Panc1 (cell line): Measurements from ENCODE around the gene TMCO4. TPM values are rescaled to one million over a fixed set of nuclear protein-coding genes. Genes with fewer than 3 reads are reported as not detected.

Source experiments
- ATAC-seq: fragments of 200-7000 bp; cut with Tn5 transposase; 2 replicates; pipeline ENCODE4 v1.9.1; 2020; ENCODE audit warnings: mild to moderate bottlenecking, moderate library complexity
- BruUV-seq: library from RNA; stranded (reverse); fragments of 400-500 nt; replicated peaks from 2 replicates; lab custom pipeline; 2021; lab: Mats Ljungman, UMichigan
- CTCF ChIA-PET: fragments of 300-600 bp; sonication (Branson Sonifier 250); formaldehyde crosslinking; loops from one replicate; lab custom pipeline; 2022; ENCODE audit warnings: antibody characterized with exemption; lab: Charles Lee
- POLR2A ChIA-PET: fragments of 300-600 bp; sonication (Branson Sonifier 250); formaldehyde crosslinking; loops from one replicate; lab custom pipeline; 2022; ENCODE audit warnings: antibody characterized with exemption; lab: Charles Lee
- DNase-seq: peaks from one replicate; pipeline ENCODE4 v3.0.0-alpha.2; 2010; ENCODE audit warnings: low read depth, low spot score
- H3K27ac ChIP-seq: 2 replicates; pipeline ENCODE4 v1.5.1; 2011; ENCODE audit warnings: mild to moderate bottlenecking, low read length, inconsistent platforms
- H3K27me3 ChIP-seq: fragments of 200-500 bp; sonication (Bioruptor generic); 2 replicates; pipeline ENCODE4 v1.6.0; 2014; ENCODE audit warnings: low read length, inconsistent platforms; ENCODE audit not compliant: control insufficient read depth, insufficient read depth
- H3K36me3 ChIP-seq: fragments of 200-500 bp; sonication (Bioruptor generic); 2 replicates; pipeline ENCODE4 v1.5.1; 2014; ENCODE audit warnings: inconsistent platforms, mild to moderate bottlenecking, low read length, moderate library complexity; ENCODE audit not compliant: control insufficient read depth, insufficient read depth
- H3K4me1 ChIP-seq: 2 replicates; pipeline ENCODE4 v1.5.1; 2011; ENCODE audit warnings: inconsistent platforms, mild to moderate bottlenecking, low read length, moderate library complexity; ENCODE audit not compliant: control insufficient read depth, insufficient read depth
- H3K4me3 ChIP-seq, 2 experiments: 2 replicates each; pipeline ENCODE4 v1.5.1; 2011 to 2012; ENCODE audit warnings: low read depth in 2 of 2, low read length in 2 of 2, mild to moderate bottlenecking in 2 of 2, inconsistent platforms in 1 of 2, moderate library complexity in 1 of 2
- H3K9me3 ChIP-seq: fragments of 200-500 bp; sonication (Bioruptor generic); 2 replicates; pipeline ENCODE4 v1.5.1; 2014; ENCODE audit warnings: low read depth, mild to moderate bottlenecking, inconsistent platforms, low read length, moderate library complexity; ENCODE audit not compliant: control insufficient read depth, insufficient read depth
- POLR2AphosphoS5 ChIP-seq: IDR thresholded peaks from 2 replicates; pipeline ENCODE4 v1.6.1; 2012; ENCODE audit warnings: mild to moderate bottlenecking, low read depth, low read length, moderate library complexity
- SIN3A ChIP-seq: IDR thresholded peaks from 2 replicates; pipeline ENCODE4 v1.6.1; 2012; ENCODE audit warnings: low read depth, mild to moderate bottlenecking, low read length, moderate library complexity, borderline replicate concordance; ENCODE audit not compliant: insufficient read depth
- TCF7L2 ChIP-seq: IDR thresholded peaks from 2 replicates; pipeline ENCODE4 v1.6.1; 2011; ENCODE audit warnings: mild to moderate bottlenecking, low read depth, low read length, inconsistent platforms
- in situ Hi-C: cut with HindIII; loops from 2 replicates; pipeline ENCODE4 v1.10.0; 2016; ENCODE audit warnings: low sequenced_read_pairs, low pct_unique_long_range_greater_than_20kb
- intact Hi-C: fragments of 100-400 bp; cut with micrococcal nuclease; formaldehyde crosslinking; loops from one replicate; pipeline ENCODE4 v1.10.0; 2022; ENCODE audit not compliant: unreplicated experiment
- total RNA-seq: library from RNA; stranded (reverse); gene quantifications from one replicate; pipeline ENCODE4 v1.2.1, GENCODE V29; 2021; ENCODE audit not compliant: unreplicated experiment
- TF ChIP-seq, protein P1 (sequence below): fragments of 450-650 bp; IDR thresholded peaks from 2 replicates; pipeline ENCODE4 v1.5.1; 2017; ENCODE audit warnings: mild to moderate bottlenecking
- TF ChIP-seq, protein P2 (sequence below), 2 experiments: IDR thresholded peaks; 2 replicates each; pipeline ENCODE4 v1.6.1; 2011 to 2012; ENCODE audit warnings: low read depth in 2 of 2, control low read depth in 1 of 2, low read length in 1 of 2, mild to moderate bottlenecking in 1 of 2, moderate library complexity in 1 of 2; ENCODE audit not compliant: insufficient read depth in 1 of 2

TMCO4 gene
- total RNA-seq, 1 experiment from 2014 or later, result 13.2 TPM

DNA sequence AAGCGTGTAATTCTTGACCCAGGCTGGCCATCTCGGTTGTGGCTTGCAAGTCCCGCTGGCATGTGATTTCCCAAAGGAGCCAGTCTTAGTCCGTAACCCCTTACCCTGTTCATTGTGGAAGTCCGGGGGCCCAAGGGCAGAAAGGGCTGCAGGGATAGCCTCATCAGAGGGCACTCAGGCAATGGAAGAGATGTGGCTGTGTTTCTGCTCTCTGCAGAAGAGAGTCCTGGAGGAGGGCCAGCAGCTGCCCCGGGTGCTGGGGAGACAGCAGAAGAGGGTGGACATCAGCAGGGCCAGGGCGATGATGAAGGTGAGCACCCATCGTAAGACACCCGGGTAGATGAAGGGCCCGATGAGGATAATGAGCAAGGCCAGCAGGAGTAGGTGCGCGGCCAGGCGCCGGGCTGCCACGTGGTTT, 14.5 kb upstream of the TMCO4 start:
- no peak for TF ChIP-seq SIN3A
- TF ChIP-seq, protein P1, sequence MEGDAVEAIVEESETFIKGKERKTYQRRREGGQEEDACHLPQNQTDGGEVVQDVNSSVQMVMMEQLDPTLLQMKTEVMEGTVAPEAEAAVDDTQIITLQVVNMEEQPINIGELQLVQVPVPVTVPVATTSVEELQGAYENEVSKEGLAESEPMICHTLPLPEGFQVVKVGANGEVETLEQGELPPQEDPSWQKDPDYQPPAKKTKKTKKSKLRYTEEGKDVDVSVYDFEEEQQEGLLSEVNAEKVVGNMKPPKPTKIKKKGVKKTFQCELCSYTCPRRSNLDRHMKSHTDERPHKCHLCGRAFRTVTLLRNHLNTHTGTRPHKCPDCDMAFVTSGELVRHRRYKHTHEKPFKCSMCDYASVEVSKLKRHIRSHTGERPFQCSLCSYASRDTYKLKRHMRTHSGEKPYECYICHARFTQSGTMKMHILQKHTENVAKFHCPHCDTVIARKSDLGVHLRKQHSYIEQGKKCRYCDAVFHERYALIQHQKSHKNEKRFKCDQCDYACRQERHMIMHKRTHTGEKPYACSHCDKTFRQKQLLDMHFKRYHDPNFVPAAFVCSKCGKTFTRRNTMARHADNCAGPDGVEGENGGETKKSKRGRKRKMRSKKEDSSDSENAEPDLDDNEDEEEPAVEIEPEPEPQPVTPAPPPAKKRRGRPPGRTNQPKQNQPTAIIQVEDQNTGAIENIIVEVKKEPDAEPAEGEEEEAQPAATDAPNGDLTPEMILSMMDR, result no peak
- H3K27me3 ChIP-seq, result no peaks in the 10 kb centered on the region
- intact Hi-C loops (no loop called here), in situ Hi-C loops (no loop called here)
- BruUV-seq, result no TSS peak
- H3K27ac ChIP-seq, result no peak overlapping the region
- no peak for DNase-seq
- ChIA-PET POLR2A (no interaction called here), CTCF (no interaction called here)
- H3K4me3 ChIP-seq, result no peak overlapping the region
- no peaks in the 10 kb centered on the region for H3K36me3 ChIP-seq
- H3K9me3 ChIP-seq, result no peaks in the 10 kb centered on the region
- no peak for ATAC-seq
- no peaks in the 10 kb centered on the region for H3K4me1 ChIP-seq

DNA sequence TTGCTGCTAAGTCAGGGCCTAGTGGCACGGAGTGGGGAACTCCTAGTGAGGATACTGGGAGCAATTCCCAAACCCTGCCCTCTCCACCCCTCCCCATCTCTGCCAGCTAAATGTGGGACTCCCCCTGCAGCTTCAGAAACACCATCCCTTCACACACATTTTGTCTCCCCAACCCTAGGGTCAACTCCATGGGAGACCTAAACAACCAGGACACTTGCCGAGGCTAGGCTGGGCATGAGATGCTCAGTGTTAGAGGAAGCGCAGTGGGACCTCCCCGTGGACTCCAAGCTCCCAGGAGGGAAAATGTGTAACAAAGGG, 13.9 kb upstream of the TMCO4 start:
- no peak overlapping the region for H3K27ac ChIP-seq
- no peaks in the 10 kb centered on the region for H3K27me3 ChIP-seq
- no peak for DNase-seq
- H3K4me3 ChIP-seq, result no peak overlapping the region
- no peak for ATAC-seq
- H3K4me1 ChIP-seq, result no peaks in the 10 kb centered on the region
- POLR2A ChIA-PET, result no interaction called here
- H3K36me3 ChIP-seq, result no peaks in the 10 kb centered on the region
- BruUV-seq, result no TSS peak
- intact Hi-C loops (no loop called here), in situ Hi-C loops (no loop called here)
- H3K9me3 ChIP-seq, result no peaks in the 10 kb centered on the region
- TF ChIP-seq SIN3A (no peak), POLR2AphosphoS5 (no peak), TCF7L2 (no peak)
- TF ChIP-seq, protein P2, sequence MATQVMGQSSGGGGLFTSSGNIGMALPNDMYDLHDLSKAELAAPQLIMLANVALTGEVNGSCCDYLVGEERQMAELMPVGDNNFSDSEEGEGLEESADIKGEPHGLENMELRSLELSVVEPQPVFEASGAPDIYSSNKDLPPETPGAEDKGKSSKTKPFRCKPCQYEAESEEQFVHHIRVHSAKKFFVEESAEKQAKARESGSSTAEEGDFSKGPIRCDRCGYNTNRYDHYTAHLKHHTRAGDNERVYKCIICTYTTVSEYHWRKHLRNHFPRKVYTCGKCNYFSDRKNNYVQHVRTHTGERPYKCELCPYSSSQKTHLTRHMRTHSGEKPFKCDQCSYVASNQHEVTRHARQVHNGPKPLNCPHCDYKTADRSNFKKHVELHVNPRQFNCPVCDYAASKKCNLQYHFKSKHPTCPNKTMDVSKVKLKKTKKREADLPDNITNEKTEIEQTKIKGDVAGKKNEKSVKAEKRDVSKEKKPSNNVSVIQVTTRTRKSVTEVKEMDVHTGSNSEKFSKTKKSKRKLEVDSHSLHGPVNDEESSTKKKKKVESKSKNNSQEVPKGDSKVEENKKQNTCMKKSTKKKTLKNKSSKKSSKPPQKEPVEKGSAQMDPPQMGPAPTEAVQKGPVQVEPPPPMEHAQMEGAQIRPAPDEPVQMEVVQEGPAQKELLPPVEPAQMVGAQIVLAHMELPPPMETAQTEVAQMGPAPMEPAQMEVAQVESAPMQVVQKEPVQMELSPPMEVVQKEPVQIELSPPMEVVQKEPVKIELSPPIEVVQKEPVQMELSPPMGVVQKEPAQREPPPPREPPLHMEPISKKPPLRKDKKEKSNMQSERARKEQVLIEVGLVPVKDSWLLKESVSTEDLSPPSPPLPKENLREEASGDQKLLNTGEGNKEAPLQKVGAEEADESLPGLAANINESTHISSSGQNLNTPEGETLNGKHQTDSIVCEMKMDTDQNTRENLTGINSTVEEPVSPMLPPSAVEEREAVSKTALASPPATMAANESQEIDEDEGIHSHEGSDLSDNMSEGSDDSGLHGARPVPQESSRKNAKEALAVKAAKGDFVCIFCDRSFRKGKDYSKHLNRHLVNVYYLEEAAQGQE (IDR thresholded peaks at IDR 0.05; ENCODE audit: insufficient read depth in 1 of 2, low read depth in 2 of 2, low read length in 1 of 2), result no peak
- TF ChIP-seq, protein P1, result no peak
- CTCF ChIA-PET, result no interaction called here
